Measurements from ENCODE around the gene LRRTM1.

DNA sequence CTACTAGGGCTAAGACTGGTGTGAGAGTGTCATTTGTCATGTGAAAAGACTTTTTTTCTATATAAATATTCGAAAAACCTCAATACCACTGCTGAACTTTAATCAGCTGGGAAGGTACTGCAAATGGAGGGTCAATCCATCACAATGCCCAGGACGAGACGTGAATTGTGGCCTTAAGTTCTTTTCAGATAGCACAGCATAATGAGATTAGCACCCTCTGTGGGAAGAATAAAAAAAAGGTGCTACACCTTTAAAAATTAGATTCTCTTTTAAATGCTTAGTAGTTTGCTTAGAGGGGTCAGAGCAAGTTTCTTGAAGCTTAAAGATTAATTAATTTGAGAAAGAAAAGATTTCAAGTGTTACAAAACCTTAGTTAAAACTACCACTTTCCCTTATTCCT lies 5.6 kb downstream of the LRRTM1 start:
- no peak for TF ChIP-seq RAD21 (IDR thresholded peaks at IDR 0.05; ENCODE audit: low read length)
- no peak for TF ChIP-seq MXI1 (IDR thresholded peaks at IDR 0.05; ENCODE audit: borderline replicate concordance, low read depth, low read length)
- TF ChIP-seq CTCF (conservative IDR thresholded peaks at IDR 0.05; ENCODE audit: low read depth, low read length): no peak
- TF ChIP-seq, protein P1, sequence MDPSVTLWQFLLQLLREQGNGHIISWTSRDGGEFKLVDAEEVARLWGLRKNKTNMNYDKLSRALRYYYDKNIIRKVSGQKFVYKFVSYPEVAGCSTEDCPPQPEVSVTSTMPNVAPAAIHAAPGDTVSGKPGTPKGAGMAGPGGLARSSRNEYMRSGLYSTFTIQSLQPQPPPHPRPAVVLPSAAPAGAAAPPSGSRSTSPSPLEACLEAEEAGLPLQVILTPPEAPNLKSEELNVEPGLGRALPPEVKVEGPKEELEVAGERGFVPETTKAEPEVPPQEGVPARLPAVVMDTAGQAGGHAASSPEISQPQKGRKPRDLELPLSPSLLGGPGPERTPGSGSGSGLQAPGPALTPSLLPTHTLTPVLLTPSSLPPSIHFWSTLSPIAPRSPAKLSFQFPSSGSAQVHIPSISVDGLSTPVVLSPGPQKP (IDR thresholded peaks at IDR 0.05; ENCODE audit: borderline replicate concordance, low read depth, low read length): no peak
- TF ChIP-seq CEBPB (IDR thresholded peaks at IDR 0.05; ENCODE audit: low read depth, low read length): no peak
- TF ChIP-seq MAFK (IDR thresholded peaks at IDR 0.05; ENCODE audit: low read depth, low read length): no peak
- no peak for TF ChIP-seq SMC3 (IDR thresholded peaks at IDR 0.05; ENCODE audit: low read depth, low read length)
- no peak for TF ChIP-seq POLR2A (IDR thresholded peaks at IDR 0.05; ENCODE audit: low read depth, low read length)
- no peak for TF ChIP-seq BHLHE40 (IDR thresholded peaks at IDR 0.05; ENCODE audit: low read depth, low read length)
- TF ChIP-seq, protein P2, sequence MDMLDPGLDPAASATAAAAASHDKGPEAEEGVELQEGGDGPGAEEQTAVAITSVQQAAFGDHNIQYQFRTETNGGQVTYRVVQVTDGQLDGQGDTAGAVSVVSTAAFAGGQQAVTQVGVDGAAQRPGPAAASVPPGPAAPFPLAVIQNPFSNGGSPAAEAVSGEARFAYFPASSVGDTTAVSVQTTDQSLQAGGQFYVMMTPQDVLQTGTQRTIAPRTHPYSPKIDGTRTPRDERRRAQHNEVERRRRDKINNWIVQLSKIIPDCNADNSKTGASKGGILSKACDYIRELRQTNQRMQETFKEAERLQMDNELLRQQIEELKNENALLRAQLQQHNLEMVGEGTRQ (IDR thresholded peaks at IDR 0.05; ENCODE audit: low read depth, low read length): no peak
- no peak for TF ChIP-seq RCOR1 (IDR thresholded peaks at IDR 0.05; ENCODE audit: insufficient replicate concordance, low read length)

All from IMR-90 (cell line).